NCI-H1092 (cell line): ENCODE data around the gene SLC1A2.
A peak's percentile ranks its signal among the peaks of the same experiment; 100 is the strongest.

Experiments used
- DNase-seq: peaks from one replicate; lab custom pipeline; 2025; lab: John Stamatoyannopoulos, UW

Gene SLC1A2

GRCh38 chr11:35223991-35224390 lies 195.4 kb downstream of the SLC1A2 start:
- no peak for DNase-seq

DNA sequence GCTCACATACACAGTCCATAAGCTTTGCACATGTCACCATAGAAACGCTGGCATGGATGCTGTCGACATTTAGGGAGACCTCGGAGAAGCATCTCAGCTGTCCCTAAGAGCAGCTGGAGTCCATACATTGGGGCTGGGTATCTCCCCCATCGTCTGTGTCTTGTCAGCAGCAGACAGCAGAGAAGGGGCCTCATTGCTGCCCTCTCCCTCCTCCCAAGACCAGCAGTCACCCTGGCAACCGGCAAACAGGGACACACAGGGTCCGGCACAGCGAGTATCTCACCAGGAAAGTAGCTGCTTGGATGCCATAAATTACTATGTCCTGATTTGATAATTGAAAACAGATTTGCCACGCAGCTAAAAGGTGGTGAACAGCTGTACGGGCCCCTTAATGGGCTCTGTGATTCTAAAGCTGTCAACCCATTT lies 196.0 kb downstream of the SLC1A2 start:
- peak; percentile 3 for DNase-seq

DNA sequence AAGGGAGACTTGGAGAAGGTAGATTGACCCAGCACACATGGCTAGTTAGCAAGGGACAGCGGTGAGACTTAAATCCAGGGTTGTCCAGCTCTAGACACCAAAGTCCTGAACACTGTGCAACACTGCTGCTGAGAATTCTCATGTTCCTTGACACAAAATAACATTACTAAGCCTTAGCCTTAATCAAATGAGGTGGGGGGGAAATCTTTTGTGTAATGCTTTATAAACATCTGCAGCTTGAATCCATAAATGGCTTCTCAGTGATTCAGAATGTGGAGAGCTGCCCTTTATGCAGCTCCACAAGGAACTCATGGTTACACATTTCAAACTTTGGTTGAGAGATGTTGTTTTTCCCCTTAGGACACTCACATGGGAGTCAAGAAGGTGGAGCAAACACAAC lies 200.4 kb downstream of the SLC1A2 start:
- DNase-seq: no peak

GRCh38 chr11:35216962-35217678 lies 202.2 kb downstream of the SLC1A2 start:
- DNase-seq: no peak

- no peak for DNase-seq
These were observed 203.4 kb downstream of the SLC1A2 start for GRCh38 chr11:35215945-35216344.

GRCh38 chr11:35214792-35215193 lies 204.6 kb downstream of the SLC1A2 start:
- DNase-seq: no peak

DNA sequence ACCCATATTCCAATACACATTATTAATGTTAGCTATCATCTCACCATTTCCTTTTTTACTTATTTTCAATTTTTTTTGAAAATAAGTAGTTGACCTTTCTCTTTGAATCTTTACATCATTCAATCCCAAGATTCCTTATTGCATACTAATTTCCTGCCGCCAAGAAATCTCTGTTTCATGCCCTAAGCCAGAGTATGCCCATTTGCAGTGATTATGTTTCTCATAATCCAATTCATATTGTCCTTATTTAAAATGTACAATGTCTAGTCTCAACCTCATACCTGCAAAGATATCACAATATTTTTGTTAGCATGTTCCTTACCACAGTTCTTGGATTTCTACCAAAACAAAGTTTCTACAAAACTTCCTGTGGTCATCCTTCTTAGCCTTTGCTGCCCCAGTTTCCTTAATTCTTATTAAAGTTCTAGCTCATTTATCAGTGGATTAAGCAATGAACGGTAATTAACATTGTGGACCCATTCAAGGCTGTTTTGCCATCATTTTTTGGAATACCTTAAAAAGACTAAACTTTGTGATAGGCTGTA lies 205.1 kb downstream of the SLC1A2 start:
- no peak for DNase-seq

GRCh38 chr11:35211952-35212351 lies 207.4 kb downstream of the SLC1A2 start:
- no peak for DNase-seq

GRCh38 chr11:35210876-35211546 lies 208.3 kb downstream of the SLC1A2 start:
- DNase-seq: no peak

GRCh38 chr11:35208795-35209194 lies 210.6 kb downstream of the SLC1A2 start:
- DNase-seq: no peak

GRCh38 chr11:35207471-35208403 lies 211.6 kb downstream of the SLC1A2 start:
- no peak for DNase-seq

DNA sequence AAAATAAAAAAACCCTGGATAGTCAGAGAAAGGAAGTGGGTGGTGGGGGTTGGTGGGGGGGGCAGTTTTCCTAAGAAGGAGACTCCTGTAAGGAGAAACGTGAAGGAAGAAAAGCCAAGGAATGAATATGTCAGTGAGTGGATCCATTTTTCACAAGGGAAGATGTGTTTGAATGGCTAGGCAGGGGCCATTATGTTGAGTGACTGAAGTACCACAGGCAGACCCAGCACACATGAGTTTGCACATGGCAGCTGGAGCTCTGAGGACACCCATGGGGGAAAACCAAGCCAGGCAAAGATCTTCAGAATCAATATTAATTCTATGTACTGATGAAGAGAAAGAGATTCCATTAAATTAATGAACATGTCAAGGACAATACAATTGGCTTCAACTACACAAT lies 212.7 kb downstream of the SLC1A2 start:
- DNase-seq: no peak

DNA sequence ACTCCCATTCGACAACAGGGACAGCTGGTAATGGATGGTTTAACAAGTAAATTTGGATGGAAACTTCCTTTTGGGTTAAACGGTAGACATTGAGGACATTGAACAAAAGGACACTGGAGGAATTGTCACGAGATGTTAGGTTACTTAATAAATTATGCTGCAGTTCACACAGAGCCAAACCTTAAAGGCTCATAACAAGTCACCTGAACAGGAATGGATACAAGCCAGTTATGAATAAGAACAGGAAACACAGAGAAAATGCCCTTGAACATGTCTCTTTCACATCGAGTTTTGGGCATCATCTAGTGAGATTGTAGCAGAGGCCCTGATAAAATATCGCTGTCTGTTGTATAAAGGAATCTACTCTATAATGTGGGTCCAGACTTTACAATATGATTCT lies 214.7 kb downstream of the SLC1A2 start:
- DNase-seq: no peak
